ENCODE measurements around the gene AGO1.

The AGO1 gene

DNA sequence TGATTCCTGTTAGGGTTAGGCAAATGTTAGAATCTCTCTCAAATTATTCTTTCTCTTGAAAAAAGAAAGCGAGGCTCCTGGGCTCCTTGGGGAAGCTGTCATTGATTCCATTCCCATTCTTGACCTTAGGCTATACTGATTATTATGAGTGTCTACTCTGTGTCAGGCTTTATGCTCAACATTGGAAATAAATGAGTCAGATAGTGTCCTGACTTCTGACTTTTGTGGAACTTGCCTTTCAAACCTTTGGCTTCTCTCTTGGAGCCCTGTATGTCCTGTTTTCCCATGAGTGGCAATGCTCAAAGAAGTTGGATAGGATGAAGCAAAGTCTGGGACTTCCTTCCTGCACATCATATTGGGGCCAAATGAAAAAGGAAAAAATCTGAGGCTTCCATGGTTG is 11.6 kb downstream of the AGO1 start:
- Histone ChIP-seq H3K4me1 (ENCODE audit: control insufficient read depth in 1 of 2, insufficient read depth in 1 of 2, low read depth in 1 of 2, low read length in 1 of 2) (peaks cover 18 to 19% of the 10 kb centered on the region in 2 experiments), H3K36me3 (peaks cover 75% of the 10 kb centered on the region), H3K27me3 (no peaks in the 10 kb centered on the region), H3K27ac (peak overlapping the region; percentile 93), H3K4me3 (ENCODE audit: low read depth in 1 of 2, low read length in 1 of 2) (no peak overlapping the region), H3K9me3 (no peaks in the 10 kb centered on the region)
- TF ChIP-seq, protein P1, sequence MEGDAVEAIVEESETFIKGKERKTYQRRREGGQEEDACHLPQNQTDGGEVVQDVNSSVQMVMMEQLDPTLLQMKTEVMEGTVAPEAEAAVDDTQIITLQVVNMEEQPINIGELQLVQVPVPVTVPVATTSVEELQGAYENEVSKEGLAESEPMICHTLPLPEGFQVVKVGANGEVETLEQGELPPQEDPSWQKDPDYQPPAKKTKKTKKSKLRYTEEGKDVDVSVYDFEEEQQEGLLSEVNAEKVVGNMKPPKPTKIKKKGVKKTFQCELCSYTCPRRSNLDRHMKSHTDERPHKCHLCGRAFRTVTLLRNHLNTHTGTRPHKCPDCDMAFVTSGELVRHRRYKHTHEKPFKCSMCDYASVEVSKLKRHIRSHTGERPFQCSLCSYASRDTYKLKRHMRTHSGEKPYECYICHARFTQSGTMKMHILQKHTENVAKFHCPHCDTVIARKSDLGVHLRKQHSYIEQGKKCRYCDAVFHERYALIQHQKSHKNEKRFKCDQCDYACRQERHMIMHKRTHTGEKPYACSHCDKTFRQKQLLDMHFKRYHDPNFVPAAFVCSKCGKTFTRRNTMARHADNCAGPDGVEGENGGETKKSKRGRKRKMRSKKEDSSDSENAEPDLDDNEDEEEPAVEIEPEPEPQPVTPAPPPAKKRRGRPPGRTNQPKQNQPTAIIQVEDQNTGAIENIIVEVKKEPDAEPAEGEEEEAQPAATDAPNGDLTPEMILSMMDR (IDR thresholded peaks at IDR 0.05), result no peak

DNA sequence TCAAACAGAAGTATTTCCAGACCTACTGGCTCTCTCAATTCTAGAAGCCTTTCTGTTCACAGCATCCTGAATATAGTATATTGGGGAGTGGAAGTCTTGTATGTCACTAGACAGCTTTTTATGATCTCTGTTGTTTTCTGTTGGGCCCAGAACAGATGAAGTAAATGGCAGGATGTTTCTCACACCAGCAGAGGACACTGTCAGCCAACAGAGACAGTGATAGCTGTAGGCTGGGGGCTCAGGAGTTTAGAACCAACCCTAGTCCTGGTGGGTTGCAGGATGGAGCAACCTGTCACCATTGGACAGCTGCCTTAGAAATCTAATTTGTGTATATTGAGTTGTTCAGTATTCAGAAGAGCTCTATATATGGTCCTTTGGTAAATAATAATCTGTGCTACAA is 16.9 kb downstream of the AGO1 start:
- Histone ChIP-seq H3K27ac (peak overlapping the region; percentile 44), H3K9me3 (no peaks in the 10 kb centered on the region), H3K27me3 (no peaks in the 10 kb centered on the region), H3K36me3 (peaks cover 86% of the 10 kb centered on the region), H3K4me1 (ENCODE audit: control insufficient read depth in 1 of 2, insufficient read depth in 1 of 2, low read depth in 1 of 2, low read length in 1 of 2) (peaks cover 2 to 3% of the 10 kb centered on the region in 2 experiments), H3K4me3 (ENCODE audit: low read depth in 1 of 2, low read length in 1 of 2) (no peak overlapping the region)
- TF ChIP-seq, protein P1 (IDR thresholded peaks at IDR 0.05), result no peak

DNA sequence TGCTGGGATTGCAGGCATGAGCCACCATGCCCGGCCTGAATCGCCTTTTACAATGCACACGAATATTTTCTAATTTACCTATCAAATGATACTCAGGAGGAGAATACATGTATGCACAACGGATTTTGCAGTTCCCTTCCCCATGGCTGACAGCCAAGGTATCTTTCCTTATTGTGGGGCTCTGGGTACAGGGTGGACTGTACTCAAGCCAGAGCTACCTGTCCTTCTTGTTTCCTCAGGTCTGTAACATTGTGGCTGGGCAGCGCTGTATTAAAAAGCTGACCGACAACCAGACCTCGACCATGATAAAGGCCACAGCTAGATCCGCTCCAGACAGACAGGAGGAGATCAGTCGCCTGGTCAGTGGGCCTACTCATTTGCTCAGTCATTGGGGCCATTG is 18.2 kb downstream of the AGO1 start:
- Histone ChIP-seq H3K27ac (no peak overlapping the region), H3K4me1 (ENCODE audit: control insufficient read depth in 1 of 2, insufficient read depth in 1 of 2, low read depth in 1 of 2, low read length in 1 of 2) (no peaks in the 10 kb centered on the region), H3K9me3 (no peaks in the 10 kb centered on the region), H3K36me3 (peaks cover 86% of the 10 kb centered on the region), H3K4me3 (ENCODE audit: low read depth in 1 of 2, low read length in 1 of 2) (no peak overlapping the region), H3K27me3 (no peaks in the 10 kb centered on the region)
- TF ChIP-seq, protein P1 (IDR thresholded peaks at IDR 0.05), result no peak

DNA sequence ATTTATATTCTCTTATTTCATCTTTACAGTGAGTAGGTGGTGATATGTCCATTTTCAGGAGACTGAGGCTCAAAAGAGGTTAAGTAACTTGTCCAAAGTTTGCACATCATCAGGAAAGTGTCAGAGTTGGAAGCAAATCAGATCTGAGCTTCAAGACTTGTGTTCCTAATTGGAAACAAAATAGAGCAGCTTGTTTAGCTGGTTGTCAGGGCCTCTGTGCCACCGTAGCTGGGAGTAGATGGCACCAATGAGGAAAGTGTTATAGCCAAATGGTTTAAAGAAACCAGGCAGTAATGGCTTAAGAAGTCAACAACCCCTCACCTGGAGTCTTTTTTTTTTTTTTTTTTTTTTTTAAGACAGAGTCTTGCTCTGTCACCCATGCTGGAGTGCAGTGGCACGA is 19.7 kb downstream of the AGO1 start:
- TF ChIP-seq, protein P1 (IDR thresholded peaks at IDR 0.05), result no peak
- Histone ChIP-seq H3K4me1 (ENCODE audit: control insufficient read depth in 1 of 2, insufficient read depth in 1 of 2, low read depth in 1 of 2, low read length in 1 of 2) (no peaks in the 10 kb centered on the region), H3K36me3 (peaks cover 86% of the 10 kb centered on the region), H3K27ac (no peak overlapping the region), H3K27me3 (no peaks in the 10 kb centered on the region), H3K9me3 (no peaks in the 10 kb centered on the region), H3K4me3 (ENCODE audit: low read depth in 1 of 2, low read length in 1 of 2) (no peak overlapping the region)

DNA sequence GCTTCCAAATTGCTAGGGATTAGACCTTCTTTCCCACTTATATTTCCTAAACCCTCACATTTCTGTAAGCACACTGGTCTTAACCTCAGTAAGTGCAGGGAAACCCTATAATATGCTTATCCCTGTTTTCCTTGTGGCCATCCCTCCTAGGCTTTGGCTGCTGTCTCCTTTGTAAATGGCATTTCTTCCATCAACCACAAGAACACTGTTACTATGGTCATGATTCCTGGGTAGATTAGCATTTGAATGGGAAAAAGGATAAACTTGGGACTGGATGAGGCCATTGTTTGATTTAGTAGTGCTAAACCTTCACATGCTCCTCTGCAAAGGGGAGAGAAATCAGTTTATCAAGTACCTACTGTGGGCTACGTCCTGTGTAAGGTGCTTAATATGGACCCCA is 31.7 kb downstream of the AGO1 start:
- H3K36me3 ChIP-seq, result peaks cover 90% of the 10 kb centered on the region
- H3K4me1 ChIP-seq (ENCODE audit: control insufficient read depth in 1 of 2, insufficient read depth in 1 of 2, low read depth in 1 of 2, low read length in 1 of 2), result no peaks in the 10 kb centered on the region
- H3K27me3 ChIP-seq, result no peaks in the 10 kb centered on the region
- TF ChIP-seq, protein P1 (IDR thresholded peaks at IDR 0.05), result no peak
- no peak overlapping the region for H3K4me3 ChIP-seq (ENCODE audit: low read depth in 1 of 2, low read length in 1 of 2)
- no peak overlapping the region for H3K27ac ChIP-seq
- no peaks in the 10 kb centered on the region for H3K9me3 ChIP-seq

DNA sequence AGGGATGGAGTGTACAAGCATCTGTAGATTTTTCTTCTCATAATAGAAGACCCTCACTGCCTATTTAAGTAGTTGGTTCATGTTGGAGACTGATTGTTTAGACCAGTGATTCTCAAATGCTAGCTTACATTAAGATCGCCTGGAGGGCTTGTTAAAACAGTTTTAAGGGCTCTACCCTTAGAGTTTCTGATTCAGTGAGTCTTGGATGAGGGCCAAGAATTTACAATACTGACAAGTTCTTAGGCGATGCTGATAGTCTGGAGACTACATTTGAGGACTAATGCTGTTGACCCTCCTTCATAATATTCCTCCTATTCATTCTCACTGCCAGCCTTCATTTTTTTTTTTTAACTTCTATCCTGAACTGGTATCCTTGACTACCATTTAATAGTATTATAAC is 32.7 kb downstream of the AGO1 start:
- TF ChIP-seq, protein P1 (IDR thresholded peaks at IDR 0.05), result no peak
- H3K27ac ChIP-seq, result no peak overlapping the region
- H3K27me3 ChIP-seq, result no peaks in the 10 kb centered on the region
- H3K36me3 ChIP-seq, result peaks cover 92% of the 10 kb centered on the region
- no peaks in the 10 kb centered on the region for H3K9me3 ChIP-seq
- H3K4me1 ChIP-seq (ENCODE audit: control insufficient read depth in 1 of 2, insufficient read depth in 1 of 2, low read depth in 1 of 2, low read length in 1 of 2), result no peaks in the 10 kb centered on the region
- no peak overlapping the region for H3K4me3 ChIP-seq (ENCODE audit: low read depth in 1 of 2, low read length in 1 of 2)

Data from neutrophil (primary cell).